WTC11 (cell line): Measurements from ENCODE around the gene STXBP5. TPM values are rescaled to one million over a fixed set of nuclear protein-coding genes. Genes with fewer than 3 reads are reported as not detected.
A peak's percentile ranks its signal among the peaks of the same experiment; 100 is the strongest.

Source experiments
- ATAC-seq: fragments of 200-7000 bp; cut with Tn5 transposase; 2 replicates; pipeline ENCODE4 v1.10.0; 2021; ENCODE audit warnings: mild to moderate bottlenecking, moderate library complexity
- CTCF ChIA-PET: fragments of 300-600 bp; sonication (Branson Sonifier 250); formaldehyde crosslinking; loops from one replicate; lab custom pipeline; 2021; ENCODE audit warnings: antibody characterized with exemption; lab: Charles Lee
- POLR2A ChIA-PET: fragments of 350-600 bp; sonication (Branson Sonifier 250); formaldehyde crosslinking; loops from one replicate; lab custom pipeline; 2021; ENCODE audit warnings: antibody characterized with exemption; lab: Charles Lee
- DNase-seq: peaks from one replicate; pipeline ENCODE4 v3.0.0; 2021; ENCODE audit warnings: low spot score
- H3K27ac Mint-ChIP-seq: 2 replicates; pipeline ENCODE4 v1.8.0; 2021; ENCODE audit warnings: mixed read lengths
- H3K27me3 Mint-ChIP-seq: 2 replicates; pipeline ENCODE4 v1.8.0; 2021; ENCODE audit warnings: low read depth, mild to moderate bottlenecking, moderate library complexity, mixed read lengths
- H3K36me3 Mint-ChIP-seq: 2 replicates; pipeline ENCODE4 v1.8.0; 2021; ENCODE audit warnings: mixed read lengths
- H3K4me1 Mint-ChIP-seq: 2 replicates; pipeline ENCODE4 v1.8.0; 2022; ENCODE audit warnings: mixed read lengths
- H3K4me3 Mint-ChIP-seq: 2 replicates; pipeline ENCODE4 v1.8.0; 2021; ENCODE audit warnings: mild to moderate bottlenecking, moderate library complexity, mixed read lengths
- H3K9me3 Mint-ChIP-seq: 2 replicates; pipeline ENCODE4 v1.8.0; 2021; ENCODE audit warnings: mixed read lengths
- FOXJ3 ChIP-seq: sonication (generic); formaldehyde crosslinking; IDR thresholded peaks from 2 replicates; pipeline ENCODE4 v1.9.0; 2021; ENCODE audit warnings: missing genetic modification reagents, mild to moderate bottlenecking, borderline replicate concordance
- GABPB1 ChIP-seq: sonication (generic); formaldehyde crosslinking; IDR thresholded peaks from 2 replicates; pipeline ENCODE4 v1.8.1; 2023; ENCODE audit warnings: mild to moderate bottlenecking, missing genetic modification reagents
- HMGA2 ChIP-seq: fragments of 250-450 bp; sonication (Bioruptor Pico); IDR thresholded peaks from 2 replicates; pipeline ENCODE4 v1.4.0; 2021; ENCODE audit warnings: mild to moderate bottlenecking, moderate library complexity
- JAZF1 ChIP-seq: fragments of 250-450 bp; sonication (Bioruptor Pico); IDR thresholded peaks from 2 replicates; pipeline ENCODE4 v1.9.0; 2021; ENCODE audit warnings: moderate library complexity, mild to moderate bottlenecking, inconsistent platforms
- KAT7 ChIP-seq: sonication (generic); formaldehyde crosslinking; IDR thresholded peaks from 2 replicates; pipeline ENCODE4 v1.8.1; 2023; ENCODE audit warnings: missing genetic modification reagents, mild to moderate bottlenecking, borderline replicate concordance
- NR3C1 ChIP-seq: sonication (generic); formaldehyde crosslinking; conservative IDR thresholded peaks from 2 replicates; pipeline ENCODE4 v1.8.1; 2023; ENCODE audit warnings: low read depth, mild to moderate bottlenecking, missing genetic modification reagents
- RELA ChIP-seq: sonication (generic); formaldehyde crosslinking; IDR thresholded peaks from 2 replicates; pipeline ENCODE4 v1.8.1; 2022; ENCODE audit warnings: missing genetic modification reagents, mild to moderate bottlenecking, borderline replicate concordance
- SMAD3 ChIP-seq: sonication (generic); formaldehyde crosslinking; IDR thresholded peaks from 2 replicates; pipeline ENCODE4 v1.8.0; 2022; ENCODE audit warnings: missing genetic modification reagents, mild to moderate bottlenecking, borderline replicate concordance
- SOX15 ChIP-seq: fragments of 250-450 bp; sonication (Bioruptor Pico); IDR thresholded peaks from 2 replicates; pipeline ENCODE4 v1.9.0; 2021; ENCODE audit warnings: mild to moderate bottlenecking
- TEAD4 ChIP-seq: sonication (generic); formaldehyde crosslinking; IDR thresholded peaks from 2 replicates; pipeline ENCODE4 v1.8.0; 2022; ENCODE audit warnings: mild to moderate bottlenecking, missing genetic modification reagents
- total RNA-seq: library from RNA; stranded (reverse); gene quantifications from 3 replicates; pipeline ENCODE4 v1.2.3, GENCODE V29; 2021
- TF ChIP-seq, protein P1 (sequence below): sonication (generic); formaldehyde crosslinking; IDR thresholded peaks from 2 replicates; pipeline ENCODE4 v1.8.1; 2023; ENCODE audit warnings: mild to moderate bottlenecking, missing genetic modification reagents, moderate library complexity
- TF ChIP-seq, protein P2 (sequence below): sonication (generic); formaldehyde crosslinking; IDR thresholded peaks from 2 replicates; pipeline ENCODE4 v1.8.1; 2022; ENCODE audit warnings: low read depth, missing genetic modification reagents, borderline replicate concordance
- TF ChIP-seq, protein P3 (sequence below): fragments of 250-450 bp; sonication (Bioruptor Pico); IDR thresholded peaks from 2 replicates; pipeline ENCODE4 v1.9.0; 2021; ENCODE audit warnings: mild to moderate bottlenecking
- TF ChIP-seq, protein P4 (sequence below): sonication (generic); formaldehyde crosslinking; conservative IDR thresholded peaks from 2 replicates; pipeline ENCODE4 v1.8.1; 2023; ENCODE audit warnings: mild to moderate bottlenecking, low read depth, missing genetic modification reagents, moderate library complexity
- TF ChIP-seq, protein P5 (sequence below): sonication (generic); formaldehyde crosslinking; IDR thresholded peaks from 2 replicates; pipeline ENCODE4 v1.8.0; 2023; ENCODE audit warnings: missing genetic modification reagents
- TF ChIP-seq, protein P6 (sequence below): sonication (generic); formaldehyde crosslinking; IDR thresholded peaks from 2 replicates; pipeline ENCODE4 v1.8.0; 2022; ENCODE audit warnings: missing genetic modification reagents
- TF ChIP-seq, protein P7 (sequence below): sonication (generic); formaldehyde crosslinking; IDR thresholded peaks from 2 replicates; pipeline ENCODE4 v1.8.1; 2023; ENCODE audit warnings: mild to moderate bottlenecking, missing genetic modification reagents

STXBP5 gene
- total RNA-seq, 1 experiment from 2014 or later: 13.2 TPM

DNA sequence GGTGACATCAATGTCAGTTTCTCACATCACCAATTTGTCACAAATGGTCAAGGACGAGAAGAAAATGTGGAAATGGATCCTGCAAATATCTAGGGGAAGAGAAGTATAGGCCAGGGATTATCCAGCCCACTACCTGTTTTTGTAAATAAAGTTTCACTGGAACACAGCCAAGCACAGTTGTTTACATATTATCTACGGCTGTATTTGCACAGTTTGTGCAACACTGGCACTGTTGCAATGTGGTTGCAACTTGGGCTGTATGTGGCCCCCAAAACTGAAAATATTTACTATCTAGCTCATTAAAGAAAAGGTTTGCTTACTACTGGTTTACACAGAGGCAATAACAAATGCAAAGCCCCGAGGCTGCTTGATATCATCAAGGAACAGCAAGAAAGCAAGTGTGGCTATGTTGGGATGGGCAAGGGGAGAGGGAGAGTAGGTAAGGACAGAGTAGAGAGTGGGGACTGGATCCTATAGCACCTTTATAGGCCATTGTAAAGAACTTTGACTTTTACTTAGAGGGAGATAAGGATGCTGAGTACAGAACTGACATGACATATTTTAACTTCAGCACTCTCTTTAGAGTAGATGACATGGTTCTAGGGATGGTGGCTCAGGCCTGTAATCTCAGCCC, 11.8 kb upstream of the STXBP5 start:
- Mint-ChIP-seq H3K36me3 (no peaks in the 10 kb centered on the region), H3K9me3 (no peaks in the 10 kb centered on the region), H3K4me1 (no peaks in the 10 kb centered on the region), H3K27ac (no peak overlapping the region), H3K4me3 (no peak overlapping the region), H3K27me3 (no peaks in the 10 kb centered on the region)
- ChIA-PET CTCF (no interaction called here), POLR2A (no interaction called here)
- DNase-seq (no peak), ATAC-seq (no peak)
- TF ChIP-seq GABPB1 (CRISPR knock-in tag) (peak; percentile 99), SMAD3 (CRISPR knock-in tag) (no peak)
- TF ChIP-seq, protein P1, sequence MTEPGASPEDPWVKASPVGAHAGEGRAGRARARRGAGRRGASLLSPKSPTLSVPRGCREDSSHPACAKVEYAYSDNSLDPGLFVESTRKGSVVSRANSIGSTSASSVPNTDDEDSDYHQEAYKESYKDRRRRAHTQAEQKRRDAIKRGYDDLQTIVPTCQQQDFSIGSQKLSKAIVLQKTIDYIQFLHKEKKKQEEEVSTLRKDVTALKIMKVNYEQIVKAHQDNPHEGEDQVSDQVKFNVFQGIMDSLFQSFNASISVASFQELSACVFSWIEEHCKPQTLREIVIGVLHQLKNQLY (CRISPR knock-in tag): no peak

DNA sequence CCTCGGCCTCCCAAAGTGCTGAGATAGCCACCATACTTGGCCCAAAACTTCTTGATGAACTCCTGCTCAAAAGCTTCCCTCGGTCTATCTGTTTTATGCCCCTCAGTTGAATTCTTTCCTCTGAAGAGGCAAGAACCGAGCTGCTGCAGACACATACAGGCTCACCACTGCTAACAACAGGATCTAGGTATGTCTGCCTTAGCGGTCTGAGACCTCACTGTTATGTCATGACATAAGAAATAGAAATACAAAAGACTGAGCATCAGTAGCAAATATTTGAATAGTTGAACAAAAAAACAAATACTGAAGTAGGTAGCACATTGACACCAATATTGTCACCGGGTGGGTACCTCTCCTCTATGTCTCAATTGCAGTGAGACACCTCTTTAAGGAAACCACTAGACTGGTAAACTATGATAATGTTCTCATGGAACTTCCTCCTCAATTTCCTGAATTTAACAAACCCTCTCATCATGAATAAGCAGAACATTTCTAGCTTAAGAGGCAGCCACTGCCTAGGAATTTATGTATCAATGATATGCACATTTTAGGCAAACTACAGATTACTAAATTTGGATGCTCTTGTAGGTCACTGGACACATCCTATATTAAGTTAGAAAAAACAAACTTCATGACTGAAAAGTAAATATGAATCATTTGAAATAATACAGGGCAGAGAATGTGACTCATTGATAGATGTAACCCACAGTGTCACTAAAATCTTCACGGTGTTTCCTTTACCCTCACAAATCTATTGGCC, 9.4 kb upstream of the STXBP5 start:
- no peaks in the 10 kb centered on the region for H3K4me1 Mint-ChIP-seq
- DNase-seq (no peak), ATAC-seq (no peak)
- no peak overlapping the region for H3K4me3 Mint-ChIP-seq
- H3K27ac Mint-ChIP-seq: no peak overlapping the region
- no peaks in the 10 kb centered on the region for H3K27me3 Mint-ChIP-seq
- H3K36me3 Mint-ChIP-seq: no peaks in the 10 kb centered on the region
- TF ChIP-seq FOXJ3 (no peak), KAT7 (no peak), NR3C1 (no peak), HMGA2 (CRISPR knock-in tag) (no peak), RELA (CRISPR knock-in tag) (no peak), TEAD4 (CRISPR knock-in tag) (no peak), JAZF1 (CRISPR knock-in tag) (no peak), SOX15 (no peak)
- TF ChIP-seq, protein P2, sequence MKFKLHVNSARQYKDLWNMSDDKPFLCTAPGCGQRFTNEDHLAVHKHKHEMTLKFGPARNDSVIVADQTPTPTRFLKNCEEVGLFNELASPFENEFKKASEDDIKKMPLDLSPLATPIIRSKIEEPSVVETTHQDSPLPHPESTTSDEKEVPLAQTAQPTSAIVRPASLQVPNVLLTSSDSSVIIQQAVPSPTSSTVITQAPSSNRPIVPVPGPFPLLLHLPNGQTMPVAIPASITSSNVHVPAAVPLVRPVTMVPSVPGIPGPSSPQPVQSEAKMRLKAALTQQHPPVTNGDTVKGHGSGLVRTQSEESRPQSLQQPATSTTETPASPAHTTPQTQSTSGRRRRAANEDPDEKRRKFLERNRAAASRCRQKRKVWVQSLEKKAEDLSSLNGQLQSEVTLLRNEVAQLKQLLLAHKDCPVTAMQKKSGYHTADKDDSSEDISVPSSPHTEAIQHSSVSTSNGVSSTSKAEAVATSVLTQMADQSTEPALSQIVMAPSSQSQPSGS (CRISPR knock-in tag): no peak
- TF ChIP-seq, protein P3, sequence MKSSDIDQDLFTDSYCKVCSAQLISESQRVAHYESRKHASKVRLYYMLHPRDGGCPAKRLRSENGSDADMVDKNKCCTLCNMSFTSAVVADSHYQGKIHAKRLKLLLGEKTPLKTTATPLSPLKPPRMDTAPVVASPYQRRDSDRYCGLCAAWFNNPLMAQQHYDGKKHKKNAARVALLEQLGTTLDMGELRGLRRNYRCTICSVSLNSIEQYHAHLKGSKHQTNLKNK (CRISPR knock-in tag): no peak
- TF ChIP-seq, protein P4, sequence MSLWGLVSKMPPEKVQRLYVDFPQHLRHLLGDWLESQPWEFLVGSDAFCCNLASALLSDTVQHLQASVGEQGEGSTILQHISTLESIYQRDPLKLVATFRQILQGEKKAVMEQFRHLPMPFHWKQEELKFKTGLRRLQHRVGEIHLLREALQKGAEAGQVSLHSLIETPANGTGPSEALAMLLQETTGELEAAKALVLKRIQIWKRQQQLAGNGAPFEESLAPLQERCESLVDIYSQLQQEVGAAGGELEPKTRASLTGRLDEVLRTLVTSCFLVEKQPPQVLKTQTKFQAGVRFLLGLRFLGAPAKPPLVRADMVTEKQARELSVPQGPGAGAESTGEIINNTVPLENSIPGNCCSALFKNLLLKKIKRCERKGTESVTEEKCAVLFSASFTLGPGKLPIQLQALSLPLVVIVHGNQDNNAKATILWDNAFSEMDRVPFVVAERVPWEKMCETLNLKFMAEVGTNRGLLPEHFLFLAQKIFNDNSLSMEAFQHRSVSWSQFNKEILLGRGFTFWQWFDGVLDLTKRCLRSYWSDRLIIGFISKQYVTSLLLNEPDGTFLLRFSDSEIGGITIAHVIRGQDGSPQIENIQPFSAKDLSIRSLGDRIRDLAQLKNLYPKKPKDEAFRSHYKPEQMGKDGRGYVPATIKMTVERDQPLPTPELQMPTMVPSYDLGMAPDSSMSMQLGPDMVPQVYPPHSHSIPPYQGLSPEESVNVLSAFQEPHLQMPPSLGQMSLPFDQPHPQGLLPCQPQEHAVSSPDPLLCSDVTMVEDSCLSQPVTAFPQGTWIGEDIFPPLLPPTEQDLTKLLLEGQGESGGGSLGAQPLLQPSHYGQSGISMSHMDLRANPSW (CRISPR knock-in tag): no peak
- TF ChIP-seq, protein P5, sequence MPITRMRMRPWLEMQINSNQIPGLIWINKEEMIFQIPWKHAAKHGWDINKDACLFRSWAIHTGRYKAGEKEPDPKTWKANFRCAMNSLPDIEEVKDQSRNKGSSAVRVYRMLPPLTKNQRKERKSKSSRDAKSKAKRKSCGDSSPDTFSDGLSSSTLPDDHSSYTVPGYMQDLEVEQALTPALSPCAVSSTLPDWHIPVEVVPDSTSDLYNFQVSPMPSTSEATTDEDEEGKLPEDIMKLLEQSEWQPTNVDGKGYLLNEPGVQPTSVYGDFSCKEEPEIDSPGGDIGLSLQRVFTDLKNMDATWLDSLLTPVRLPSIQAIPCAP (CRISPR knock-in tag): no peak
- TF ChIP-seq, protein P6, sequence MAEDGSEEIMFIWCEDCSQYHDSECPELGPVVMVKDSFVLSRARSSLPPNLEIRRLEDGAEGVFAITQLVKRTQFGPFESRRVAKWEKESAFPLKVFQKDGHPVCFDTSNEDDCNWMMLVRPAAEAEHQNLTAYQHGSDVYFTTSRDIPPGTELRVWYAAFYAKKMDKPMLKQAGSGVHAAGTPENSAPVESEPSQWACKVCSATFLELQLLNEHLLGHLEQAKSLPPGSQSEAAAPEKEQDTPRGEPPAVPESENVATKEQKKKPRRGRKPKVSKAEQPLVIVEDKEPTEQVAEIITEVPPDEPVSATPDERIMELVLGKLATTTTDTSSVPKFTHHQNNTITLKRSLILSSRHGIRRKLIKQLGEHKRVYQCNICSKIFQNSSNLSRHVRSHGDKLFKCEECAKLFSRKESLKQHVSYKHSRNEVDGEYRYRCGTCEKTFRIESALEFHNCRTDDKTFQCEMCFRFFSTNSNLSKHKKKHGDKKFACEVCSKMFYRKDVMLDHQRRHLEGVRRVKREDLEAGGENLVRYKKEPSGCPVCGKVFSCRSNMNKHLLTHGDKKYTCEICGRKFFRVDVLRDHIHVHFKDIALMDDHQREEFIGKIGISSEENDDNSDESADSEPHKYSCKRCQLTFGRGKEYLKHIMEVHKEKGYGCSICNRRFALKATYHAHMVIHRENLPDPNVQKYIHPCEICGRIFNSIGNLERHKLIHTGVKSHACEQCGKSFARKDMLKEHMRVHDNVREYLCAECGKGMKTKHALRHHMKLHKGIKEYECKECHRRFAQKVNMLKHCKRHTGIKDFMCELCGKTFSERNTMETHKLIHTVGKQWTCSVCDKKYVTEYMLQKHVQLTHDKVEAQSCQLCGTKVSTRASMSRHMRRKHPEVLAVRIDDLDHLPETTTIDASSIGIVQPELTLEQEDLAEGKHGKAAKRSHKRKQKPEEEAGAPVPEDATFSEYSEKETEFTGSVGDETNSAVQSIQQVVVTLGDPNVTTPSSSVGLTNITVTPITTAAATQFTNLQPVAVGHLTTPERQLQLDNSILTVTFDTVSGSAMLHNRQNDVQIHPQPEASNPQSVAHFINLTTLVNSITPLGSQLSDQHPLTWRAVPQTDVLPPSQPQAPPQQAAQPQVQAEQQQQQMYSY (CRISPR knock-in tag): no peak
- TF ChIP-seq, protein P7, sequence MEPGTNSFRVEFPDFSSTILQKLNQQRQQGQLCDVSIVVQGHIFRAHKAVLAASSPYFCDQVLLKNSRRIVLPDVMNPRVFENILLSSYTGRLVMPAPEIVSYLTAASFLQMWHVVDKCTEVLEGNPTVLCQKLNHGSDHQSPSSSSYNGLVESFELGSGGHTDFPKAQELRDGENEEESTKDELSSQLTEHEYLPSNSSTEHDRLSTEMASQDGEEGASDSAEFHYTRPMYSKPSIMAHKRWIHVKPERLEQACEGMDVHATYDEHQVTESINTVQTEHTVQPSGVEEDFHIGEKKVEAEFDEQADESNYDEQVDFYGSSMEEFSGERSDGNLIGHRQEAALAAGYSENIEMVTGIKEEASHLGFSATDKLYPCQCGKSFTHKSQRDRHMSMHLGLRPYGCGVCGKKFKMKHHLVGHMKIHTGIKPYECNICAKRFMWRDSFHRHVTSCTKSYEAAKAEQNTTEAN (CRISPR knock-in tag): no peak
- ChIA-PET CTCF (no interaction called here), POLR2A (no interaction called here)
- no peaks in the 10 kb centered on the region for H3K9me3 Mint-ChIP-seq
